Breast epithelium (tissue), 4 donors: ENCODE results near the gene RGS12. TPM values are rescaled to one million over a fixed set of nuclear protein-coding genes. Genes with fewer than 3 reads are reported as not detected.

Experiments
- DNase-seq, 2 donors: peaks; one replicate each; pipeline ENCODE4 v3.0.0-alpha.2; 2019; ENCODE audit warnings: low spot score in 2 of 2
- H3K27ac ChIP-seq, 2 donors: fragments of 200-600 bp; sonication (generic) in 1 of 2; one replicate each; pipeline ENCODE4 v1.5.1; 2016 to 2019; ENCODE audit warnings: mild to moderate bottlenecking in 1 of 2
- H3K27me3 ChIP-seq, 2 donors: fragments of 200-600 bp; sonication (generic) in 1 of 2; one replicate each; pipeline versions ENCODE4 v1.5.1 to v1.6.0; 2017 to 2019; ENCODE audit warnings: control low read depth in 1 of 2, mild to moderate bottlenecking in 1 of 2
- H3K36me3 ChIP-seq: fragments of 200-600 bp; one replicate; pipeline ENCODE4 v1.5.1; 2019
- H3K4me1 ChIP-seq, 2 donors: fragments of 200-600 bp; sonication (generic); one replicate each; pipeline ENCODE4 v1.5.1; 2016 to 2019; ENCODE audit warnings: control low read depth in 1 of 2
- H3K4me3 ChIP-seq, 3 donors: fragments of 200-600 bp; sonication (generic); 1 replicate in 2 of 3; 2 replicates in 1 of 3; pipeline ENCODE4 v1.5.1; 2016 to 2019; ENCODE audit warnings: mild to moderate bottlenecking in 3 of 3, moderate library complexity in 2 of 3
- H3K9me3 ChIP-seq, 2 donors: fragments of 200-600 bp; sonication (generic) in 1 of 2; one replicate each; pipeline ENCODE4 v1.5.1; 2016 to 2019; ENCODE audit warnings: control low read depth in 1 of 2
- CTCF ChIP-seq, 3 donors: fragments of 450-650 bp; IDR thresholded peaks; one replicate each; pipeline ENCODE4 v1.5.1; 2016 to 2017; ENCODE audit warnings: antibody characterized with exemption in 3 of 3, mild to moderate bottlenecking in 3 of 3, moderate library complexity in 3 of 3
- POLR2A ChIP-seq: fragments of 450-650 bp; IDR thresholded peaks from one replicate; pipeline ENCODE4 v1.6.1; 2016; ENCODE audit warnings: antibody characterized with exemption, mild to moderate bottlenecking, moderate library complexity
- POLR2AphosphoS5 ChIP-seq, 3 donors: sonication (generic); formaldehyde crosslinking; IDR thresholded peaks; one replicate each; pipeline ENCODE4 v1.6.1; 2017; ENCODE audit warnings: antibody characterized with exemption in 3 of 3
- intact Hi-C: fragments of 100-400 bp; cut with DNase I; formaldehyde crosslinking; loops from one replicate; pipeline ENCODE4 v1.15.1; 2023; ENCODE audit warnings: low total_unique reads
- total RNA-seq, 3 donors: library from RNA; depleted of rRNA; stranded (reverse); fragments of >200 nt; gene quantifications; one replicate each; pipeline ENCODE4 v1.1.0, GENCODE V29; 2016

RGS12 gene
- total RNA-seq, 3 donors from 2014 or later: 24.3 to 94.5 (median 29.9) TPM

GRCh38 chr4:3339577-3339976 lies 46.8 kb downstream of the RGS12 start:
- H3K4me3 ChIP-seq: no peak overlapping the region
- intact Hi-C loops: no loop called here
- no peaks in the 10 kb centered on the region for H3K27me3 ChIP-seq
- H3K9me3 ChIP-seq: no peaks in the 10 kb centered on the region
- TF ChIP-seq CTCF (IDR thresholded peaks at IDR 0.05): no peak
- no peak for TF ChIP-seq POLR2AphosphoS5 (IDR thresholded peaks at IDR 0.05)
- no peak for TF ChIP-seq POLR2A
- no peak for DNase-seq
- no peaks in the 10 kb centered on the region for H3K4me1 ChIP-seq
- no peak overlapping the region for H3K27ac ChIP-seq
- H3K36me3 ChIP-seq: no peaks in the 10 kb centered on the region

GRCh38 chr4:3340038-3340699 lies 47.3 kb downstream of the RGS12 start:
- H3K36me3 ChIP-seq: no peaks in the 10 kb centered on the region
- H3K4me1 ChIP-seq: no peaks in the 10 kb centered on the region
- TF ChIP-seq POLR2AphosphoS5 (IDR thresholded peaks at IDR 0.05): no peak
- TF ChIP-seq POLR2A: no peak
- TF ChIP-seq CTCF (IDR thresholded peaks at IDR 0.05): no peak
- intact Hi-C loops: no loop called here
- no peaks in the 10 kb centered on the region for H3K9me3 ChIP-seq
- no peak overlapping the region for H3K27ac ChIP-seq
- peak in 1 of 2 donors; percentile 9 for DNase-seq
- no peaks in the 10 kb centered on the region for H3K27me3 ChIP-seq
- H3K4me3 ChIP-seq: no peak overlapping the region

GRCh38 chr4:3340700-3341083 lies 47.9 kb downstream of the RGS12 start:
- Histone ChIP-seq H3K4me1 (no peaks in the 10 kb centered on the region), H3K4me3 (no peak overlapping the region), H3K36me3 (no peaks in the 10 kb centered on the region), H3K9me3 (no peaks in the 10 kb centered on the region), H3K27ac (no peak overlapping the region), H3K27me3 (no peaks in the 10 kb centered on the region)
- intact Hi-C loops: no loop called here
- TF ChIP-seq POLR2A: no peak
- TF ChIP-seq CTCF (IDR thresholded peaks at IDR 0.05): peak in 2 of 3 donors; percentile 27 to 46
- TF ChIP-seq POLR2AphosphoS5 (IDR thresholded peaks at IDR 0.05): no peak
- peak; percentile 44 to 66 for DNase-seq

GRCh38 chr4:3341760-3342159 lies 48.9 kb downstream of the RGS12 start:
- Histone ChIP-seq H3K4me1 (peaks cover 0 to 4% of the 10 kb centered on the region in 2 donors), H3K36me3 (no peaks in the 10 kb centered on the region), H3K4me3 (no peak overlapping the region), H3K27ac (no peak overlapping the region), H3K27me3 (no peaks in the 10 kb centered on the region), H3K9me3 (no peaks in the 10 kb centered on the region)
- intact Hi-C loops: no loop called here
- TF ChIP-seq POLR2AphosphoS5 (IDR thresholded peaks at IDR 0.05) (no peak), CTCF (IDR thresholded peaks at IDR 0.05) (no peak), POLR2A (no peak)
- DNase-seq: no peak

DNA sequence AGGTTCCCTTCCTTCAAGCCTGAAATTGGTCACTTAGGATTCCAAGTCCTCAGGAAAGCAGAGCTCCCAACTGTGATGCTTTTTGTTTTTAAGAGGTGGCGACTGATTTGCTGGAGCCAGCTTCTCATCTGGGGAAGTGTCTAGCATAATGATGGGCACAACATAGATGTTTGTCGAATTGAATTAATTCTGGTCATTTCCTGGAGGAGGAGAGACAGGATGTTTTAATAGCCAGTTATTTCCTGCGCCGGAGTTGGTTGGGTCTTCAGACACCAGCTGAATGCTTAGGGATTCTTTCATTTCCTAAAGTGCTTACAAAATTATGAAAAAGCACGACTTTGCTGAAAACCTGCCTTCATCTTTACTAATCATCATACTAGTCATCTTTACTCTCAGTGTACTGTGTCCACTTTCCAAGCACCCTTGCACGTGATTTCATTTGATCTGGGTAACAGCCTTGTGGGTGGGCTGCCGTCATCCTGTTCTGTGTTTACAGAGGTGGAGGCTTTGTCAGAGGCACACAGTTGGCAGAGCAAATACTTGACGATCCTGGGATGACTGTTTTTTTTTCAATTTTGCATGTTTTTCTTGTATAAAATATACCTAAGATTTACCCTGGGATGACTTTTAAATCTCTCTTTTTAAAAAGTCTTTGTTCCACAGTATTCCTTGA lies 49.5 kb downstream of the RGS12 start:
- H3K4me3 ChIP-seq: no peak overlapping the region

More for the DNA sequence above, 49.5 kb downstream of the RGS12 start:
- DNase-seq: peak in 1 of 2 donors; percentile 15
- no peak for TF ChIP-seq CTCF (IDR thresholded peaks at IDR 0.05)
- no peak for TF ChIP-seq POLR2AphosphoS5 (IDR thresholded peaks at IDR 0.05)
- TF ChIP-seq POLR2A: no peak
- Histone ChIP-seq H3K4me1 (peaks cover 0 to 4% of the 10 kb centered on the region in 2 donors), H3K27ac (no peak overlapping the region), H3K9me3 (no peaks in the 10 kb centered on the region), H3K36me3 (no peaks in the 10 kb centered on the region), H3K27me3 (no peaks in the 10 kb centered on the region)
- intact Hi-C loops: no loop called here
